ENCODE results near the gene ACADVL. TPM values are rescaled to one million over a fixed set of nuclear protein-coding genes. Genes with fewer than 3 reads are reported as not detected.
"Not testable (repeated sequence)": the region's sequence is repeated elsewhere in the genome, so short reads cannot be mapped to it uniquely, and the experiment has no call there.

Gene ACADVL
- total RNA-seq, 4 donors from 2014 or later, result 453 to 742 (median 464) TPM

DNA sequence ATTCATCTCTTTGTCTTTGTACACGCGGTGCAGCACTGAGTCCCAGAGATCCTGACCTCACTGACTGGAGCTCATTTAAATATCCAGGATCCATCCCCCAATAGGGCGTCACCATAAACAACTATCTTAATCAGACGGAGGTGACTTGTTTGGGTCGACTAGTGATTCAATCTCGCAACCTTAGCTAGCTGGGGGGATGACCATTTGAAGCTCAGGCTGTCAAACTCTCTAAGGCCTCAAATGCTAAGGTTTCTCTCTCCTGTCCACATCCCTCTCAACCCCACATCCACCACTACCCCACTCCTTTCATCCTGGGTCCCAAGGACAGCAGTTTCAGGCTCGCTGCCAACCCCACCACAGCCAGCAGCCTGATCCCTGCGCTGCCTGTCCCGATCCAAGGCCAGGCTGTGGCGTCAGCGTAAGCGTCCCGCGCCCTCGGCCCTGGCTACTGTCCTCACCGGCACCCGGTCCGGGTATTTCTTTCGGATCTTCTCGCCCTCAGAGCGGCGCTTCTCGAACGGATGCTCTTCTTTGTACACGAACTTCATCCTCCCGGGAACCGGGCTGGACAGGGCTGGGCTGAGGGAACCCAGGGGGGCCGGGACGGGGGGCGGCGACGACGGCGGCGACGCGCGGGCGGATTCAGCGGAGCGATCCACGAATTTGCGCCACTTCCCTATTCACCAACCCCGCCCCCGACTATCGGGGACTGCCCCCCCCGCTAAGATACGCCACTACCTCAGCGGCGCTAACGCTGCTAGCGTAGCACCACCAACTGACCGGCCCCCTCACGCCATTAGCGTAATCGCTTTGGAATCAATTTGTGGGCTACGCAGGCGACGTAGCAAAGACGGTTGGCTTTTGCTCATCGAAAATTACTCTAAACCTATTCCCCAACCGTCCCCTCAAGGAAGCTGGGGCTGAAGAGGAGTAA, 22.3 kb downstream of the ACADVL start, which contains the start of gene GABARAP:
Gene GABARAP (minus strand): TSS at position 667 of the 934 bp plus-strand sequence. CDS start 119 bp downstream, at position 548.
- Histone ChIP-seq H3K27ac (peak within 1 kb of the TSS; percentile 97 to 100 (median 99)), H3K4me1 (peaks cover 23 to 45% (median 38%) of the 10 kb centered on the region in 3 donors), H3K9me3 (no peaks in the 10 kb centered on the region), H3K36me3 (peaks cover 31 to 51% (median 35%) of the 10 kb centered on the region in 3 donors), H3K4me3 (peak within 1 kb of the TSS; percentile 76 to 99 (median 92)), H3K27me3 (no peaks in the 10 kb centered on the region)
- peak; percentile 54 for DNase-seq
- WGBS, 2 donors, result 0% methylated on average over 21 to 24 of the region's 62 CpGs
- TF ChIP-seq, protein P1, sequence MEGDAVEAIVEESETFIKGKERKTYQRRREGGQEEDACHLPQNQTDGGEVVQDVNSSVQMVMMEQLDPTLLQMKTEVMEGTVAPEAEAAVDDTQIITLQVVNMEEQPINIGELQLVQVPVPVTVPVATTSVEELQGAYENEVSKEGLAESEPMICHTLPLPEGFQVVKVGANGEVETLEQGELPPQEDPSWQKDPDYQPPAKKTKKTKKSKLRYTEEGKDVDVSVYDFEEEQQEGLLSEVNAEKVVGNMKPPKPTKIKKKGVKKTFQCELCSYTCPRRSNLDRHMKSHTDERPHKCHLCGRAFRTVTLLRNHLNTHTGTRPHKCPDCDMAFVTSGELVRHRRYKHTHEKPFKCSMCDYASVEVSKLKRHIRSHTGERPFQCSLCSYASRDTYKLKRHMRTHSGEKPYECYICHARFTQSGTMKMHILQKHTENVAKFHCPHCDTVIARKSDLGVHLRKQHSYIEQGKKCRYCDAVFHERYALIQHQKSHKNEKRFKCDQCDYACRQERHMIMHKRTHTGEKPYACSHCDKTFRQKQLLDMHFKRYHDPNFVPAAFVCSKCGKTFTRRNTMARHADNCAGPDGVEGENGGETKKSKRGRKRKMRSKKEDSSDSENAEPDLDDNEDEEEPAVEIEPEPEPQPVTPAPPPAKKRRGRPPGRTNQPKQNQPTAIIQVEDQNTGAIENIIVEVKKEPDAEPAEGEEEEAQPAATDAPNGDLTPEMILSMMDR (IDR thresholded peaks at IDR 0.05), result no peak
- peak in 2 of 4 donors; percentile 37 to 77 for TF ChIP-seq POLR2A (IDR thresholded peaks at IDR 0.05)
- intact Hi-C loops (cut with DNase I), result no loop called here

DNA sequence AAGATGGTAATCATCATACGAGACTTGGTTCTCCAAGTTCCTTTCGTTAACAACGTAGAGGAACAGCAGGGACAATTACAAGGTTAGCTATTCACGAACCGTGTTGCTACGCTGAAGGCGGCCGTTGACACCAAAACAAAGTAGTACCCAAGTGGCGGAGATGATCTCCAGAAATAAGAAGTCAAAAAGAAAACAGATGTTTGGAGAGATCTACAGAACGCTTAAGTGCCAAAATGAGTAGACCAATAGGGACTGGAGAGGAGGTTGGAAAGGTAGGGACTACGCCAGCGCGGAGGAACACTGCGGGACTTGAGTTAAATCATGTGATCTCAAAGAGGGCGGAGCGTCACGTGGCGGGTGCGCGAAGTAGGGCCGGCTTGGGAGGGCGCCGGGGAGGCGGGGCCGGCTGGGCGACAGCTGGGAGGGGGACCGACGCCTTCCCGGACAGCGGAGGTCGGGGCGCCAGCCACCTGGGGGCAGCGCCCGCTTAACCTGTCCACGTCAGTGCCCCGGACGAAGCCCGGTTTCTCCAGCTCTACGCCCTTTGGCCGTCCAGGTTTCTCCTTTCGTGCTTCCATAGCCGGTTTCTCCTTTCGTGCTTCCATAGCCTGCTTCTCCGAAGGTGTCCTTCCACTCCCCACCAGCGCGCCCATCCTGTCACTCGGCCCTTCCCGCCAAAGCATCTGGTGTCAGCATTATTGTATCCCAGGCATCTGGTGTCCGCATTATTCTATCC, 23.1 kb downstream of the ACADVL start:
- TF ChIP-seq POLR2A (IDR thresholded peaks at IDR 0.05), result peak in 3 of 4 donors; percentile 27 to 68 (median 35)
- TF ChIP-seq, protein P1 (IDR thresholded peaks at IDR 0.05), result peak in 3 of 6 experiments; percentile 4 to 13 (median 8)
- 2 to 3% methylated on average over 31 to 36 of the region's 49 CpGs for WGBS, 2 donors
- intact Hi-C loops (cut with DNase I), result no loop called here
- H3K27ac ChIP-seq, result peak overlapping the region; percentile 97 to 100 (median 99)
- no peaks in the 10 kb centered on the region for H3K9me3 ChIP-seq
- DNase-seq, result peak; percentile 77
- peaks cover 31 to 55% (median 35%) of the 10 kb centered on the region in 3 donors for H3K36me3 ChIP-seq
- no peaks in the 10 kb centered on the region for H3K27me3 ChIP-seq
- peak overlapping the region; percentile 76 to 99 (median 92) for H3K4me3 ChIP-seq
- peaks cover 18 to 45% (median 32%) of the 10 kb centered on the region in 3 donors for H3K4me1 ChIP-seq

DNA sequence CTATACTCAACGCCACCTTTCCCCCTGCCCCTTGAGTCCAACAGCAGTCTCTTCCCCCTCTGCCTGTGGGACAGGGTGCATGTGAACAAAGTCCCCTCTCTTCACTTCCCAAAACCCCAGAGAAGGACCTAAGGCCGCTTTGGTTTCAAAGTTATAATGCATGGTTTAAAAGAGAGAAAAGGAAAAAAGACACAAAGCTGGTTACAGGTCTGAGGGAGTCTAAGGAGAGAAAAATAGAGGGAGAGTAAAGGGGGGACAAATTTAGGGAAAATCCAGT, 23.7 kb downstream of the ACADVL start:
- WGBS, 2 donors, result 39 to 48% methylated on average over 2 of the region's 2 CpGs
- intact Hi-C loops (cut with DNase I), result no loop called here
- Histone ChIP-seq H3K9me3 (no peaks in the 10 kb centered on the region), H3K27me3 (no peaks in the 10 kb centered on the region), H3K36me3 (peaks cover 31 to 55% (median 35%) of the 10 kb centered on the region in 3 donors), H3K27ac (peak overlapping the region; percentile 97 to 100 (median 99)), H3K4me1 (peaks cover 18 to 50% (median 32%) of the 10 kb centered on the region in 3 donors), H3K4me3 (peak overlapping the region; percentile 76 to 99 (median 92))
- DNase-seq, result no peak
- TF ChIP-seq, protein P1 (IDR thresholded peaks at IDR 0.05), result no peak
- no peak for TF ChIP-seq POLR2A (IDR thresholded peaks at IDR 0.05)

DNA sequence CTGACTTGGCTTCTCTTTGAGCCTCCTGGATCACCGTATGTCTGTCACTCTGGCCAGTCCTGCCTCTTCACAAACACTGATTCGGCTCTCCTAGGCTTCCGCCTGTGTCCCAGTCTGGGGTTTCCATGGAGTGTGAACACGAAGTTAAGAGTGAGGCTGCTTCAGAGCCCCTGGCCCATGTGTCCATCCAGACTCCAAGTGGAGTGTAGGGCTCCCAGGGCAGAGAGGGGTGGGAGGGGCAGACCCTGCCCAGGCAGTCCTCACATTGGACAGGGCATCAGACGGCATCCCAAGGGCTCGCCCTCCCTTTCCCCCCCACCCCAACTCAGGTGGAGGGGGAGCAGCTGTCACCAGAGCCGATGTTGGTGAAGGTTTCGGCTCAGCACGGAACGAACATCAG, 24.1 kb downstream of the ACADVL start:
- H3K36me3 ChIP-seq, result peaks cover 31 to 55% (median 35%) of the 10 kb centered on the region in 3 donors
- H3K9me3 ChIP-seq; DNase-seq; H3K4me3 ChIP-seq; intact Hi-C loops (cut with DNase I); H3K27me3 ChIP-seq: not testable (repeated sequence)
- 67% methylated on average over 3 of the region's 10 CpGs for WGBS, 2 donors
- peak overlapping the region; percentile 97 to 100 (median 99) for H3K27ac ChIP-seq
- peaks cover 19 to 55% (median 36%) of the 10 kb centered on the region in 3 donors for H3K4me1 ChIP-seq

DNA sequence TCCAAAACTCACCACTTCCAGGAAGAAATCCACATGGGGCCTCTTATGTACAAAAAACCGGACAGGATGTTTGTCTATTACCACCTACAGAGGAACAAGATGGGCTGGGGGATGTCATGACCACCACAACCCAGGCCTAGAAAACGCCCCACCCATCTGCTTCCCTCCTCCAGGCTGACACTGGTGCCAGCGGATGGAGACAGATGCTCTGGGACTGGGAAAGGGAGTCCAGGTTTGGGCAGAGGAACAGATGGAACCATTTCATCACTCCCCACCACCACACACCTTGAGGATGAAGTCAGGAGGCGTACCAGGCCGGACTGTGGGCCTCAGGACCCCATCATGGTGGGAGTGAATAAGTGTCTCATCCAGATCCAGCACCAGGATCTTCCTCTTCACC, 27.0 kb downstream of the ACADVL start:
- Histone ChIP-seq H3K27ac (peak overlapping the region in 3 of 4 donors; percentile 18 to 25 (median 22)), H3K9me3 (no peaks in the 10 kb centered on the region), H3K4me3 (no peak overlapping the region), H3K27me3 (no peaks in the 10 kb centered on the region), H3K4me1 (peaks cover 18 to 55% (median 36%) of the 10 kb centered on the region in 3 donors), H3K36me3 (peaks cover 25 to 41% (median 31%) of the 10 kb centered on the region in 3 donors)
- 96 to 100% methylated on average over 3 to 4 of the region's 5 CpGs for WGBS, 2 donors
- intact Hi-C loops (cut with DNase I), result no loop called here
- DNase-seq, result no peak
- TF ChIP-seq, protein P1 (IDR thresholded peaks at IDR 0.05), result no peak
- TF ChIP-seq POLR2A (IDR thresholded peaks at IDR 0.05), result no peak

Measured in esophagus squamous epithelium (tissue), 5 donors.